NCI-H2196 treated with DMSO at 0.1 percent for 48 hours (cell line): ENCODE measurements around the gene RAD51AP1.
A peak's percentile ranks its signal among the peaks of the same experiment; 100 is the strongest.

Experiments used
- DNase-seq: peaks from one replicate; lab custom pipeline; 2025; ENCODE audit not compliant: unreplicated experiment; lab: John Stamatoyannopoulos, UW

Gene RAD51AP1

GRCh38 chr12:4589941-4590340 lies 51.3 kb downstream of the RAD51AP1 start:
- DNase-seq = no peak

GRCh38 chr12:4591180-4591687 lies 52.5 kb downstream of the RAD51AP1 start:
- DNase-seq = no peak

- no peak for DNase-seq
Measured at GRCh38 chr12:4595881-4596280, 57.2 kb downstream of the RAD51AP1 start.

DNA sequence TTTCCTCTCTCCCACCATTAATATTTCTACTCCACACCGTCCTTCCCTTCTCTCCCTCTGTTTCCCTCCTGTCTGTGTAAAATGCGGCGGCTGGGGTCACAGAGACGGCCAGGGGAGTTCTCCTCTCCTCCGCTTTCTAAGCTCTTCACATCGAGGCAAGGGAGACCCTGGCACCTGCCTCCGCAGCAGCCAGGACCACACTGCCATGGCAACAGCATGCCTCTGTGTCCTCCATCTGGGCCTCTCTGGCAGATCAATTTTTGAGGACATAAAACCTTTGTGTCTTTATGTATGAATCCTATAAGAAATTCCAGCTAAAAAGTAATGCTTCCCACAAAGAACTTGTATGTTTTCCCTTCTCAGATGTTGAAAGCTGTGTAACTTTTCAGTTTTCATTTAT lies 64.7 kb downstream of the RAD51AP1 start:
- DNase-seq = no peak

DNA sequence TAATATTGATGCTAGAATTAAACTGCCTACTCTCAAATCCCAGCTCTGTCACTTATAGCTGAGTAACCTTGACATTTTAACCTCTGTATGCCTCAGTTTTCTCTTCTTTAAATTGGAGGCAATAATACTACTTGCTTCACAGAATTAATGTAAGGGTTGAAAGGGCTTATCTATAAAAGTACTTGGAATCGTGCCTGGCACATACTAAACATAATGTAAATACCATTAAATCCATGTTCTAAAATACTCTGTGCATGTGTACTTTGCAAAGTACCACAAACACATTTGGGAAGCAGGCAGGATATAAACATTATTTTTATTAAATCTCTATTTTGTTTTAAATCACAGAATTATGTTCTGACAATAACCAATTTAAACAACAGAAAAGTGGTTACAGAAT lies 65.3 kb downstream of the RAD51AP1 start:
- DNase-seq = no peak

DNA sequence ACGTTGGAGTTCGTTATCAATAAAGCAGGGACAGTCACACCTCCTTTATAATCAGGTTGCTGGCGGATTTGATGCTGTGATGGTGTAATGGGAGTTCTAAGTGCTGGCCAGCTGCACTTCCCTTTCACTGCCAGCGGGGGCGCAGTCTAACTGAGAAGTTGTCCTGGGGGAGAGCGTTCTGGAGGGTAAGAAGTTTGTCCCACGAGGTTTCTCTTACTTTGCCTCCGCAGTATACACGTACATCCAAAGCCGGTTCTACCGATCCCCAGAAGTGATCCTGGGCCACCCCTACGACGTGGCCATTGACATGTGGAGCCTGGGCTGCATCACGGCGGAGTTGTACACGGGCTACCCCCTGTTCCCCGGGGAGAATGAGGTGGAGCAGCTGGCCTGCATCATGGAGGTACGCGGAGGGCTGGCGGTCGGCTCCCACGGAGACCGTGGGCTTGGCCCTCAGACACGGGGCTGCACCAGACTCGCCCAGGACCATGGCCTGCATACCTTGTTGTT lies 66.0 kb downstream of the RAD51AP1 start:
- DNase-seq = peak; percentile 64

DNA sequence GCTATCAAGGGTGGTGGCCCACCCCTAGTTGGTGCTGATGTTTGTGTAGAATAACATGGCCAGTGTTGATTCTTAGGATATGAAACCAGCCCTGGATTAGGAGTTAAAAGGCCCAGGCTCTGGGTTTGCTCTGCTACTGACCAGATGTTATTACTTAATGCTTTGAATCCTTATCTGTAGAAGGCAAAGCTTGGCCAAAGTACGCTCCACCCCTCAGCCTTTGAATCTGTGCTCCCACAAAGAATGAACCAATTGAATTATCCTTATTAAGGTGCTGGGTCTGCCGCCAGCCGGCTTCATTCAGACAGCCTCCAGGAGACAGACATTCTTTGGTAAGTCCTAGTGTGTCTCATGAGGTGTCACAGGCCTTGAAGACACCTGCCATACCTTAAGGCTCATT lies 68.4 kb downstream of the RAD51AP1 start:
- DNase-seq = no peak

DNA sequence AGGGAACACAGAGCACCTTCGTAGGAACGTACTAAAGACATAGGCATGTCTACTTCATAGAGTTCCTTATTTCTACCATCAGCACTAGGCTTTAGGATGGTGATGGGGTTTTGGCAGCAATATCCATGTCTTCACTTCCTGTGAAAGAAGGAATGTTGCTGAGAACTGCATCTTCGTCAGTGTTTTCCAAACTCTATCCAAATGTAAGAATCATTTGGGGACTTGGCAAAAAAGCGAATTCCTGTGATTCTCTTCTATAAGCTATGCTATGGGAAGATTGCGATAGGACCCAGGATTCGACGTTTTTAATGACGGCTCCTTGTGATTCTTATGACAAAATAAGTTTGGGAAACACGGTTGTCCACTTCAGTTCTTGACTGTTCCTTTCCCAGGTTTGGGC lies 70.4 kb downstream of the RAD51AP1 start:
- DNase-seq = no peak
